ENCODE measurements around the gene USP1.

Gene USP1

DNA sequence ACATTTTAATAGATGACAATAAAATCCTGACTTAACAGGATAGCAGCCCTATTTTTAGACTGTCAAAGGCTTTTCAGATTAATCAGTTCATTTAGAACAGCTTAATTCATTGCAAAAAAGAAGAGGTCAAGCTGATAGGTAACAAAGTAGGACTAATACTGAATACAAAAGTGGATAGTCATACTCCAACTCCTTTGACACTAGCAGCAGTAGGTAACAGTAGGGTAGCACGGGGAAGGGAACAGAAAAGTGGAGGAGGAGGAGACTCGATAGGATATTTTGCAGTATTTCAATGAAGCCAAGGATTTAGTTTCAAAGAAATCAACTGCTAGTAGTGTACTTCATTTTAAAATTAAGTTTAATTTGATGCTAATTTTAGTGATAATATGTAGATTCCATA is 51.1 kb downstream of the USP1 start:
- no peak for DNase-seq (ENCODE audit: low read depth)

DNA sequence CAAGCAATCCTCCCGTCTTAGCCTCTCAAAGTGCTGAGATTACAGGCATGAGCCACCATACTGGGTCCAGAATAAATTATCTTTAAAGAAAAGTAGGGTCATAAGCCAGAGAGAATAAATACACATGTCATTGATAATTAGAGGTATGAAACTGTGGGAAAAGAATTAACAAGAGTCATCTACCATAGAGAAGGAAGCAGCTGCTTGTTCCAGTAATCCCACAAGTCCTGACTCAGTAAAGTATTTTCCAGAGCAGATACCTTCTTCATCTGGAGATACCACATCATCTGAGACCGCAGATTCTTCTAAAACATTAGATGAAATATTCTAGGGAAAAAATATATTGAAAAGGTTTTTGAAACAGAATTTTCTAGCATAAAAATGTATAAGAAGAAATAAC is 55.7 kb downstream of the USP1 start:
- DNase-seq (ENCODE audit: low read depth): no peak

DNA sequence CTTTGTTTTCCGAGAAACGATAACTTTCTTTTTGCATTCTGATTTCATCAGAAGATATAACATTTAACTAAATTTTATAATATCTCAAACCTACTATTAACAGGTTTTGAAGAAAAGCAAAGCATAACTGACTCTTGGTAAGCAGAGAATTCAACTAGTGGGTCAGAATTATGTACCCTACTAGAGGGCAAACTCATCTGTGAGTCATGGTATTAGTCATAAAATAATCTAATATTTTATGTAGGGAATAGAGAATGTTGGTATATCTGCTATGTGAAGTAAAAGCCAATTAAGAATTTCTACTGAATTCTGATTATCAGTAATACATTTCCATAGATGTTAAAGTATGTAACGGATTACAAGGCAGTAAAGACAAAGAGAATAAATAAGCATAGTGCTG is 56.8 kb downstream of the USP1 start:
- DNase-seq (ENCODE audit: low read depth): no peak

DNA sequence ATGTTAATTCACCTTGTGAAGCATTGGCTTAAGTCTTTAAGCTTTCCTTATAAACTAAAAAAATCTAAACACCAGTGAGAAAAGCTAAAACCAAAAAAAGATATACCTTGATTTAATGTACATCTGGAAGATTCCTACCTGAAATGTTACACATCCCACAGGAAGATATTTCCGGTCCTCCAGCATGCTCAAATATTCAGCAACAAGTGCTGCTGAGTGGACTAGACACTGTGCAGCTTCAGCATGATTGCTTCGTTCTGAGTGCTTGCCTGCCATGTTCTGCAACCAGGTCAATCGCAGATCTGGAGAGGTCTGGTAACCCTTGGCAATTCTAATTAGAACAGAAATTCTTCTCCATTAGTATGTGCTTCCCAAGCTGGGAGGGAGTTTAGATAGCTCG is 57.3 kb downstream of the USP1 start:
- no peak for DNase-seq (ENCODE audit: low read depth)

DNA sequence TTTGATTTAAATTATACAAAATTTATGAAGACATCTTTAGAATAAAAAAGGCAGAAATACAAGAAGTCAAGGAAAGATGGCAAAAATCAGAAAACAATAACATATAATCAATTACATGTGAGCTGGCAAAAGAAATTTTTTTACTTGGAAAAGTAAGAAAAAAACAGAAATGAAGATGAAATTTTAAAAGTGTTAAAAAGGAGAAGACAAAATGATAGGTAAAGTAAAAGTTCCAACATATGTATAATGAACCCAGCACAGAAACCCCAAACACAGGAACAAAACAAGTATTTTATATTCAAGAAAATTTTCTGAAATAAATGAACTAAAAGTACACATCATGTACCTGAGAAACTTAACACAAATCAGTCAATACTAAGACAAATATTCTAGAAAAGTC is 63.4 kb downstream of the USP1 start:
- DNase-seq (ENCODE audit: low read depth): no peak
